Loucy (cell line): ENCODE measurements around the gene MED13L.

Experiments
- EZH2phosphoT487 ChIP-seq: fragments of 200-600 bp; IDR thresholded peaks from 2 replicates; pipeline ENCODE4 v1.6.1; 2018; ENCODE audit warnings: antibody characterized with exemption, mild to moderate bottlenecking, moderate library complexity, borderline replicate concordance
- TF ChIP-seq, protein P1 (sequence below): fragments of 200-600 bp; sonication (generic); conservative IDR thresholded peaks from 2 replicates; pipeline ENCODE4 v1.5.1; 2014; ENCODE audit warnings: mild to moderate bottlenecking, antibody characterized with exemption, low read length

DNA sequence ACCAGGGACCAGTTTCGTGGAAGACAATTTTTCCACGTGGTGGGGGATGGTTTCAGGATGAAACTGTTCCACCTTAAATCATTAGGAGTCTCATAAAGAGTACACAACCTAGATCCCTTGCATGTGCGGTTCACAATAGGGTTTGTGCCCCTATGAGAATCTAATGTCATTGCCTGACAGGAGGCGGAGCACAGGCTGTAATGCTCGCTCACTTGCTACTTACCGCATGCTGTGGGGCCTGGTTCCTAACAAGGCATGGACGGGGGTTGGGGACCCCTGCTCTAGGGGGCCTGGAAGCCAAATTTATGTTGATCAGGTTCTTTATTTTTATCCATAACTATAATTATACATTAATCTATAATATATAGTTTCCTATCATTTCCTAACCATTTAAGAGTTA lies 315.3 kb downstream of the MED13L start:
- TF ChIP-seq, protein P1, sequence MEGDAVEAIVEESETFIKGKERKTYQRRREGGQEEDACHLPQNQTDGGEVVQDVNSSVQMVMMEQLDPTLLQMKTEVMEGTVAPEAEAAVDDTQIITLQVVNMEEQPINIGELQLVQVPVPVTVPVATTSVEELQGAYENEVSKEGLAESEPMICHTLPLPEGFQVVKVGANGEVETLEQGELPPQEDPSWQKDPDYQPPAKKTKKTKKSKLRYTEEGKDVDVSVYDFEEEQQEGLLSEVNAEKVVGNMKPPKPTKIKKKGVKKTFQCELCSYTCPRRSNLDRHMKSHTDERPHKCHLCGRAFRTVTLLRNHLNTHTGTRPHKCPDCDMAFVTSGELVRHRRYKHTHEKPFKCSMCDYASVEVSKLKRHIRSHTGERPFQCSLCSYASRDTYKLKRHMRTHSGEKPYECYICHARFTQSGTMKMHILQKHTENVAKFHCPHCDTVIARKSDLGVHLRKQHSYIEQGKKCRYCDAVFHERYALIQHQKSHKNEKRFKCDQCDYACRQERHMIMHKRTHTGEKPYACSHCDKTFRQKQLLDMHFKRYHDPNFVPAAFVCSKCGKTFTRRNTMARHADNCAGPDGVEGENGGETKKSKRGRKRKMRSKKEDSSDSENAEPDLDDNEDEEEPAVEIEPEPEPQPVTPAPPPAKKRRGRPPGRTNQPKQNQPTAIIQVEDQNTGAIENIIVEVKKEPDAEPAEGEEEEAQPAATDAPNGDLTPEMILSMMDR = no peak
- no peak for TF ChIP-seq EZH2phosphoT487
